AG04450 (cell line): ENCODE results near the gene RASAL3. TPM values are rescaled to one million over a fixed set of nuclear protein-coding genes. Genes with fewer than 3 reads are reported as not detected.

Source experiments
- CTCF ChIA-PET: fragments of 300-600, 350-600 bp; formaldehyde crosslinking; extraction: SDS; loops from one replicate; lab custom pipeline; 2022; ENCODE audit warnings: antibody characterized with exemption, inconsistent platforms; lab: Charles Lee
- POLR2A ChIA-PET: fragments of 350-600 bp; formaldehyde crosslinking; extraction: SDS; loops from one replicate; lab custom pipeline; 2021; ENCODE audit warnings: antibody characterized with exemption, inconsistent platforms; lab: Yijun Ruan, JAX
- DNase-seq: peaks from one replicate; pipeline ENCODE4 v3.0.0-alpha.2; 2011; ENCODE audit warnings: low read depth, low spot score
- H3K27ac ChIP-seq: one replicate; pipeline ENCODE4 v1.5.1; 2012; ENCODE audit warnings: low read depth, low read length, control low read depth
- H3K27me3 ChIP-seq: one replicate; pipeline ENCODE4 v1.6.0; 2012; ENCODE audit warnings: low read length; ENCODE audit not compliant: control insufficient read depth, insufficient read depth
- H3K4me3 ChIP-seq: 2 replicates; pipeline ENCODE4 v1.5.1; 2011; ENCODE audit warnings: mild to moderate bottlenecking, low read depth, low read length, control low read depth
- H3K9me3 ChIP-seq: 2 replicates; pipeline ENCODE4 v1.5.1; 2012; ENCODE audit warnings: low read length; ENCODE audit not compliant: control insufficient read depth, insufficient read depth
- CTCF ChIP-seq: IDR thresholded peaks from 2 replicates; pipeline ENCODE4 v1.5.1; 2011; ENCODE audit warnings: low read depth, low read length, control low read depth, inconsistent platforms
- polyA plus RNA-seq: library from polyadenylated mRNA; depleted of rRNA; stranded (reverse); fragments of >200 nt; gene quantifications from 2 replicates; pipeline ENCODE4 v1.2.3, GENCODE V29; 2011

Gene RASAL3
- polyA plus RNA-seq, 1 experiment, result 0.21 TPM

GRCh38 chr19:15456871-15457700 lies 7.3 kb downstream of the RASAL3 start:
- TF ChIP-seq CTCF, result no peak
- CTCF ChIA-PET, result no interaction called here
- no peak overlapping the region for H3K27ac ChIP-seq
- H3K4me3 ChIP-seq, result no peak overlapping the region
- no peak for DNase-seq
- peaks cover 42% of the 10 kb centered on the region for H3K27me3 ChIP-seq
- POLR2A ChIA-PET, result no interaction called here
- peaks cover 5% of the 10 kb centered on the region; the same call in 1 of the 2 replicates for H3K9me3 ChIP-seq

GRCh38 chr19:15456441-15456840 lies 7.9 kb downstream of the RASAL3 start:
- ChIA-PET CTCF (no interaction called here), POLR2A (no interaction called here)
- H3K27me3 ChIP-seq, result peaks cover 42% of the 10 kb centered on the region
- TF ChIP-seq CTCF, result no peak
- peaks cover 7% of the 10 kb centered on the region; the same call in 1 of the 2 replicates for H3K9me3 ChIP-seq
- no peak overlapping the region for H3K4me3 ChIP-seq
- no peak for DNase-seq
- H3K27ac ChIP-seq, result no peak overlapping the region

DNA sequence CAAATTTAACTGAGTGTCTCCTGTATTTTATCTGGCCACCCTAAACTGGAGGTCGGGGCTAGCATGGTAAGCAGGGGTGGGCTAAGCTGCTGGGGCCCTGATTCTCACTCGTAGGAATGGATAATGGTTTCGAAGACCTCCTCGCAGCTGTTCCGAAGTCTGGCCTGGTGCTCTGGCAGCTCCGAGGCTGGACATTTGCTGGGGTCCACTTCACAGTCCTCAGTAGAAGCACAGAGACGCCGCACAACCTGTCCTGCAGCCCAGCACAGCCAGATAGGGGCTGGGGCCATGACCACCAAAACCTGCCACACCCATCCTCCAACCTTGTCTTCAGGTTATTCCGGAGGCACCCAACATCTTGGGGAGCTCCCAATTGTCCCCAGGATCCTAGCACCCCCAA lies 8.3 kb downstream of the RASAL3 start:
- TF ChIP-seq CTCF, result no peak
- ChIA-PET CTCF (no interaction called here), POLR2A (no interaction called here)

GRCh38 chr19:15453906-15454860 lies 10.2 kb downstream of the RASAL3 start:
- peaks cover 7% of the 10 kb centered on the region; the same call in 1 of the 2 replicates for H3K9me3 ChIP-seq
- TF ChIP-seq CTCF, result peak; percentile 39
- ChIA-PET CTCF (interaction anchor here (0.6 kb wide), 2 partner anchors 12 to 318 kb away, joined by 3 read pairs; no protein-coding TSS in a partner anchor), POLR2A (no interaction called here)
- no peak for DNase-seq
- no peak overlapping the region for H3K27ac ChIP-seq
- no peak overlapping the region for H3K4me3 ChIP-seq
- H3K27me3 ChIP-seq, result peaks cover 30% of the 10 kb centered on the region

More for the DNA sequence above, 8.3 kb downstream of the RASAL3 start:
- peaks cover 7% of the 10 kb centered on the region; the same call in 1 of the 2 replicates for H3K9me3 ChIP-seq
- no peak overlapping the region for H3K4me3 ChIP-seq
- no peak overlapping the region for H3K27ac ChIP-seq
- peaks cover 41% of the 10 kb centered on the region for H3K27me3 ChIP-seq
- DNase-seq, result no peak
